Stimulated activated naive B cell treated with anti-CD40 and anti-IgM and Interleukin-4, amounts not matched to agents 10 μg/mL and 1 μg/mL and 100 μg/mL, for 72 hours (primary cell): ENCODE data around the gene EPOP.

ENCODE experiments used
- ATAC-seq, 2 donors: fragments of 150-1000 bp; cut with Tn5 transposase; replicated peaks; 2 replicates each; pipeline ENCODE4 v1.10.0; 2021; ENCODE audit warnings: moderate library complexity in 1 of 2
- DNase-seq: peaks from one replicate; pipeline ENCODE4 v3.0.0; 2021
- H3K27ac Mint-ChIP-seq: one replicate; pipeline ENCODE4 v1.8.0; 2022; ENCODE audit warnings: mild to moderate bottlenecking, mixed read lengths
- H3K27me3 Mint-ChIP-seq, 2 donors: one replicate each; pipeline ENCODE4 v1.8.0; 2022; ENCODE audit warnings: mixed read lengths in 2 of 2
- H3K36me3 Mint-ChIP-seq, 2 donors: one replicate each; pipeline ENCODE4 v1.8.0; 2022; ENCODE audit warnings: mixed read lengths in 2 of 2, mild to moderate bottlenecking in 1 of 2
- H3K4me1 Mint-ChIP-seq, 2 donors: one replicate each; pipeline ENCODE4 v1.8.0; 2022; ENCODE audit warnings: mixed read lengths in 2 of 2, mild to moderate bottlenecking in 1 of 2
- H3K4me3 Mint-ChIP-seq, 2 donors: one replicate each; pipeline ENCODE4 v1.8.0; 2022; ENCODE audit warnings: mild to moderate bottlenecking in 2 of 2, mixed read lengths in 2 of 2, moderate library complexity in 1 of 2
- H3K9me3 Mint-ChIP-seq, 2 donors: one replicate each; pipeline ENCODE4 v1.8.0; 2022; ENCODE audit warnings: mixed read lengths in 2 of 2, mild to moderate bottlenecking in 1 of 2

EPOP gene

DNA sequence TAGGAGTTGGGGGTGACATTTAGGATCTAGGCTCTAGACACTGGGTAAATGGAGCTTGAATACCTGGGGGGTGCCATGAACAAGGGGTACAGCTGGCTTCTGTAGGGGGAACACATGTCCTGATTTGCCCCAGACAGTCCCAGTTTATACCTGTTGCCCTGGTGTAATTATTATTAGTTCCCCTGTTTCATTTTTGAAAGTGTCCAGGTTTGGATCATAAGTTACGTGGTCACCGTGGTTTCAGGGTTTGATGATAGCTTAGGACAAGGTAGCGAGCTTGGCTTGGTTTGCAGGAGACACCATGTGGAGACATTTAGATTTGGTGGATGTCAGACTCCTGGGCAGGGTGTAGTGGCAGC, 35.8 kb upstream of the EPOP start:
- no peaks in the 10 kb centered on the region for H3K27me3 Mint-ChIP-seq
- ATAC-seq (no peak), DNase-seq (no peak)
- H3K36me3 Mint-ChIP-seq = peaks cover 41 to 63% of the 10 kb centered on the region in 2 donors
- H3K27ac Mint-ChIP-seq = peak overlapping the region; percentile 74
- H3K4me3 Mint-ChIP-seq = no peak overlapping the region
- peaks cover 54 to 79% of the 10 kb centered on the region in 2 donors for H3K4me1 Mint-ChIP-seq
- H3K9me3 Mint-ChIP-seq = no peaks in the 10 kb centered on the region

DNA sequence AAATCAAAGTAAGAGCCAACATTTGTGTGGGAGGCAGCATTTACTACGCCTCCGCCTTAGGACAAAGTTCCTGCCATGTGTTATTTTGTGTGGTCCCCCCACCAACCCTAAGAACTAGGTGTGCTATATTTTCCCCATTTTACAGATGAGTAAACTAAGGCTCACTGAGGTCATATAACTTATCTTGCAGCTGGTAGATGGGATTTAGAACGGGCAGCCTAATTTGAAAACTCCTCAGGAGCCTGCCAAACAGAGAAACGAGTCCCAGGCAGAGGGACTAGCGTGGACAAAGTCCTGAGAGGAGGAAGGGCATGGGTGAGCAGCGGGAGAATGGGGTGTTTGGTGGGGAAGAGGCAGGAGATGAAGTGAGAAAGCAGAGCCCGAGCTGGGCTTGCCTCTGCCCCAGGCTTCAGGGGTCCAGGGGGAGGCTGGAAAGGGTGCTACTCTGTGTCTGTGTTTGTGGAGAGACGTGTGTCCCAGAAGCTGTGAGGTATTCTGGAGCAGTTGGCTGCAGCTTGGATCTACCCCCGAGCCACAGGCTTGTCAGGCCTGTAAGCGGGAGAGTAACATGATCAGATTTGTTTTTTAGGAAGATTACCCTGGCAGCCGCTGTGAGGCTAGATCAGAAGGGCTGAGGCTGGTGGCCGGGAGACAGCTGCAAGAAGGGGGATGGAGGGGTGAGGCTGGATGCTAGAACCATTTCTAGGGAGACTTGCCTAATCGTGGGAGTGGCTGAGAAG, 35.3 kb upstream of the EPOP start:
- H3K4me1 Mint-ChIP-seq = peaks cover 49 to 74% of the 10 kb centered on the region in 2 donors
- no peaks in the 10 kb centered on the region for H3K27me3 Mint-ChIP-seq
- H3K4me3 Mint-ChIP-seq = no peak overlapping the region
- H3K36me3 Mint-ChIP-seq = peaks cover 38 to 59% of the 10 kb centered on the region in 2 donors
- DNase-seq (no peak), ATAC-seq (no peak)
- peak overlapping the region; percentile 74 for H3K27ac Mint-ChIP-seq
- H3K9me3 Mint-ChIP-seq = no peaks in the 10 kb centered on the region

DNA sequence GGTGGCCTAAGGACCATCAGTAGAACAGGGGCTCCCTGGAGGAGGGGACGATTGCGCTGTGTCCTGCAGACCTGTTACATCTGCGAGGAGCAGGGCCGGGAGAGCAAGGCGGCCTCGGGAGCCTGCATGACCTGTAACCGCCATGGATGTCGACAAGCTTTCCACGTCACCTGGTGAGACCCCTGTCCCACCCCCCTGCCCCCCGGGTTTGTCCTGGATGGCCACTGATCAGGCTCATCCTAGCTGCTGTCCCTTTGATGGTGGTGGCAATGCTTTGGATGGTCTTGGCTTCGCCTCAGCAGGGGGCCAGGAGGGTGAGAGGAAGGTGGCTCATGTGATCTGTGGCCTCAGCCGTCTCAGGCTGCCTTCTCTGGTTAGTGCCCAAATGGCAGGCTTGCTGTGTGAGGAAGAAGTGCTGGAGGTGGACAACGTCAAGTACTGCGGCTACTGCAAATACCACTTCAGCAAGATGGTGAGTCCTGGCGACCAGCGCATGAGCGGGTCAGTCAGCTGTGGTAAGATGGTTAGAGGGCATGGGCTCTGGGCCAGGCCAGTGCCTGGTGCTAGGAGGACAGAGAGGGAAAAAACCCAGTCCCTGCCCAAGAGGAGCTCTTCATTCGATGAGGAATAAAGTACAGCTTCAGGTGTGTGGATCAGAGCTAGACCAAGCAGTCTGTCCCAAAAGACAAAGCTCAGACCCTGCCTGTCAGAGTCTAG, 34.5 kb upstream of the EPOP start:
- DNase-seq (no peak), ATAC-seq (no peak)
- H3K36me3 Mint-ChIP-seq = peaks cover 36 to 56% of the 10 kb centered on the region in 2 donors
- no peak overlapping the region for H3K4me3 Mint-ChIP-seq
- H3K9me3 Mint-ChIP-seq = no peaks in the 10 kb centered on the region
- peak overlapping the region; percentile 70 for H3K27ac Mint-ChIP-seq
- no peaks in the 10 kb centered on the region for H3K27me3 Mint-ChIP-seq
- peaks cover 48 to 70% of the 10 kb centered on the region in 2 donors for H3K4me1 Mint-ChIP-seq

GRCh38 chr17:38707678-38708351, 33.1 kb upstream of the EPOP start:
- no peak for ATAC-seq
- H3K27ac Mint-ChIP-seq = peak overlapping the region; percentile 44
- DNase-seq = no peak
- H3K4me3 Mint-ChIP-seq = peak overlapping the region in 1 of 2 donors; percentile 30
- H3K36me3 Mint-ChIP-seq = peaks cover 34 to 50% of the 10 kb centered on the region in 2 donors
- H3K27me3 Mint-ChIP-seq = no peaks in the 10 kb centered on the region
- peaks cover 50 to 74% of the 10 kb centered on the region in 2 donors for H3K4me1 Mint-ChIP-seq
- no peaks in the 10 kb centered on the region for H3K9me3 Mint-ChIP-seq

DNA sequence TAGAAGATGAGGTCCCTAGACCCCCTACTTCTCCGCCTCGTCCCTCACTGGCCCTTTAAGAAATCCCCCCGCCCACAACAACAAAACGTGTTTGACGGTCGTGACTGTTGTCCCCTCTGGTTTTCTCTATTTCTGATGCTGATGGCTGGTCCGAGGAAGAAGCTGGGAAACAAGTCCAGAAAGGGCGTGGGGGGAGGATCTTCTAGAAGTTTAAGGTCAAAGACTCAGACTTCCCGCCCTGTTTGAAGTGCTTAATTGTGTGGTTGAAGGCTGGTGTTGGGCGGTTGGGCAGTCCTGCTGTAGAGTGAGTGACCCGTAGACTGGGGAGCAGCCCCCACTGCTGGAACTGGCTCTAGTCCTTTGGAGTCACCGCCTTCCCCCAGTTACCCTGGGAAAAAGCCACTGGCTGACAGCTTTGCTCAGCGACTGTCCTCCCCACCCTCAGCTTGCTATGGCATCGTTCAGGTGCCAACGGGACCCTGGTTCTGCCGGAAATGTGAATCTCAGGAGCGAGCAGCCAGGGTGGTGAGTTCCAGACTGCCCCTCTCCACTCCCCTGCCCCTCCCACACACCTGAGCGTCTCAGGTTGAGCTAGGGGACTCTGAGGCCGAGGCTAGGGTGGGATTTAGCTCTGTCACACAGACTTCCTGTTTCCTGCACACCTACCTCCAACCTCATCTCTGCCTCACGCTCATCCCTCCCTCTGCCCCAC, 31.9 kb upstream of the EPOP start:
- Mint-ChIP-seq H3K4me3 (peak overlapping the region; percentile 95 to 99), H3K36me3 (peaks cover 32 to 42% of the 10 kb centered on the region in 2 donors), H3K4me1 (peaks cover 51 to 75% of the 10 kb centered on the region in 2 donors), H3K27ac (peak overlapping the region; percentile 95), H3K27me3 (no peaks in the 10 kb centered on the region), H3K9me3 (no peaks in the 10 kb centered on the region)
- ATAC-seq (no peak), DNase-seq (no peak)

DNA sequence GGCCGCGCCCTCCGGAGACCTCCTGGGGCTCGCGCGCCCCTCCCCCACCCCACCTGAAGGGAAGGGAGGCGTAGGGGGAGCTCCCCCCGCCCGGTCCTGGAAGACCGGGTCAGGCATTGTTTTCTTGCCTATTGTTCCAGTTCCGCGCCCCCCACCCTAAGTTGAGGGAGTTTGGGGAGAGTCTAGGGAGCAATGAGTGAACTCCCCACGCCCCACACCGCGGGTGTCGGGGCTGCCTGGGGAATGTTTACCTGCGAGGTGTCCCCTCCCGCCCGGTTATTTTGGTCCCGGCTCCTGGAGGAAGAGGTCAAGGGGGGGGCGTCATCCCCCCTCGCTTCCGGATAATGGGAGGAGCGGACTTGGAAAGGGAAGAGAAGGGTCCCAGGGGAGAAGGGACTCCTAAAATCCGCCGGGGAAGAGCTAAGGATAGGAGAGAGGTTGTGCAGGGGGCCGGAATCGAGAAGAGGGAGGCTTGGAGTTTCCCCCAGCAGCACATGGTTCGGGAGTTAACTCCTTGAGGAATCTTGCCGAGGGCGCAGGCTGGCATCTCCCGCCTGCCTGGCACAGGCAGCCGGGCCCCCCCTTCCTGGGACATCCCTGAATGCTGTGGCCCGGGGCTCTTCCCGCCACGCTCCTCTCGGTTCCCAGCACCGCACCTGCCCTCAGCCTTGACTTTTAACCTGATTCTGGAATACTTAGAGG, 31.2 kb upstream of the EPOP start:
- Mint-ChIP-seq H3K4me3 (peak overlapping the region; percentile 95 to 99), H3K4me1 (peaks cover 52 to 75% of the 10 kb centered on the region in 2 donors), H3K9me3 (no peaks in the 10 kb centered on the region), H3K27me3 (no peaks in the 10 kb centered on the region), H3K27ac (peak overlapping the region; percentile 95), H3K36me3 (peaks cover 27 to 35% of the 10 kb centered on the region in 2 donors)
- DNase-seq = no peak
- ATAC-seq = no peak

DNA sequence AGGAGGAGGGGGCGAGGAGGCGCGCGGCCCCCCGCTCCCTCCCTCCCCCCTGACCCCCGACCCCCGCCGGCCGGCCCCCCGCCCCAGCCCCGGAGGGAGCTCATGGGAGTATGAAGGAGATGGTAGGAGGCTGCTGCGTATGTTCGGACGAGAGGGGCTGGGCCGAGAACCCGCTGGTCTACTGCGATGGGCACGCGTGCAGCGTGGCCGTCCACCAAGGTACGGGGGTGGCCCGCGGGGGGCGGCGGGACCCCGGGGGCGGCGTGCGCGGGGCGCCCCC, 30.7 kb upstream of the EPOP start:
- Mint-ChIP-seq H3K27ac (peak overlapping the region; percentile 100), H3K4me1 (peaks cover 47 to 73% of the 10 kb centered on the region in 2 donors), H3K4me3 (peak overlapping the region; percentile 95 to 99), H3K27me3 (no peaks in the 10 kb centered on the region), H3K9me3 (no peaks in the 10 kb centered on the region), H3K36me3 (peaks cover 24 to 30% of the 10 kb centered on the region in 2 donors)
- ATAC-seq (no peak), DNase-seq (peak; percentile 27)

DNA sequence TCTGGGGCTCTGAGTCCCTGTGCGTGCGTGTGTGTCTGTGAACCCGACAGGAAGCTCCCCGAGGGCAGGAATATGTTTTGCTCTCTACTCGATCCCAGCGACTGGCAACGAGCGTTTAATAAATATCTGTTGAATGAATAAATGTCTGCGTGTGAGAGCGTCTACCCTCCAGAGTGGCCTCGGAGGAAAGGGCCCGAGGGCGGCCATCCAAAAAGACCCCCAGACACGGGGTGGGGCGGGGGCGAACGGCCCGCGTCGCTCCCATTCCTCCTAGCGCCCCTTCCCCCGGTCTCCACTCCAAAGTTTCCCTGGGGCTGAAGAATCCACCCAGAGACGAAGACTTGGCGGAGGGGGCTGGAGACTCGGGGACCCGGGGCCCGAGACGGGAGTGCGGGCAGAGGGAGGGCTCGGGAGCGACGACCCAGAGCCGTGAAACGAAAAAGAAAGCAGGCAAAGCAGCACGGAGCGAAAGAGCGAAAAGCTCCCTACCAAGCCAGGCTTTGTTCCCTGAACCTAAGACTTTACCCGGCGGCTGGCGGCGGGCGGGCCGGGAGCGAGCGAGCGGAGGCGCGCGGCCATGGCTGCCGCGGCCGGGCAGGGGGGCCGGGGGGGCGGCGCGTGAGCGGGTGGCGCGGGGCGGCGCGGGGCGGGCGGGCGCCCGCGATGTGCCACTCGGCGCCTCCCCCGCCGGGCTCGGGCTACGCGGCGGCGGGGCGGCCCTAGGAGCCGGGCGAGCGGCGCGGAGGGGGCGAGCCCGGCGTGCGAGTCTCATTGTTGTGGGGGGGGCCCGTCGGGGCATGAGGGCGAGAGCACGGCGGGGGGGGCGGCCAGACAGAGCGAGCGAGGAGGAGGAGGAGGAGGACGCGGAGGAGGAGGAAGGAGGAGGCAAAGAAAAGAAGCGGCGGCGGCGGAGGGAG, 30.1 kb upstream of the EPOP start, which contains the start of gene MLLT6:
MLLT6 (plus strand) TSS at position 668 of the 917 bp plus-strand sequence. CDS start 360 bp downstream, outside the sequence.
- DNase-seq (peak; percentile 59), ATAC-seq (peak; percentile 1 to 4)
- Mint-ChIP-seq H3K4me3 (peak within 1 kb of the TSS; percentile 95 to 99), H3K36me3 (peaks cover 19 to 29% of the 10 kb centered on the region in 2 donors), H3K27me3 (no peaks in the 10 kb centered on the region), H3K9me3 (peaks cover 3 to 5% of the 10 kb centered on the region in 2 donors), H3K4me1 (peaks cover 46 to 73% of the 10 kb centered on the region in 2 donors), H3K27ac (peak within 1 kb of the TSS; percentile 100)

DNA sequence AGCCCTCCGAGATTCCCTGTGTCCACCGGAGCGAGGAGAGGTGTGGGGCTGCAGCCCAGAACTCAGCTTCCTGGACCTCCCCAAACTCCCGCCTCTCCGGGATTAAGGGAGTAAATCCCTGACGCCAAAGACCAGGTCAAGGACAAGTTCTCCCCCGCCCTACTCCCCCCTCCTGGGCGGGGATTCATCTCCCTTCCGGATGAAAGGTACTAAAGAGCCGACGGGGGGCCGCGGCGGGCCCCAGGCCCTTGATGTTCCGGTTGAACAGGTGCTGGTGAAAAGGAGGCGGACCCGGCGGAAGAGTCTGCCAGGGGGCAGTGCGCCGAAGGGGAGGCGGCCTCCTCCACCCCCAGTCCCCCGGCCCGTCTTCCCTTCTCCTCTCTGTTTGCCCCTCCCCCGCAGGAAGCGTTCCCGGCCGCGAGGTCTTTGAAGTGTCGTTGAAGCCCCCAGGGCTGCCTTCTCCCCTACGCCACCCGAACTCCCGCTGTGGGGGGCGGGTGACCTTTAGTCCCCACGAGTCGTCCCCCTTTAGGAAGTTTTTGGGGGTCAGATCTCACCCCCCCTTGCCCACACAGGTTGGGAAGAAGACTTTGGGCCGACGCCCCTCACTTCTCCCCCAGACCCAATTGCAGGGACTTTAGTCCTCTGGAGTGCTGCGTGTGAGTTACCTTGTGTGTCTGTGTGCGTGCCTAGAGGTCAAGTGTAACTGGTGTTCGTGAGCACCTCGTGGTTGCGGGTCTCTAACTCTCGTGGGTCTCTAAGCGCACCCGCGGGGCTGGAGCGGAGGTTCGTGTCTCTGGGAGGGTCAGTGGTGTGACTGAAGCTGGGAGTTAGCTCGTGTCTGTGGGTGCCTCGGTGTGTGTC, 29.2 kb upstream of the EPOP start:
- Mint-ChIP-seq H3K4me3 (peak overlapping the region; percentile 95 to 99), H3K36me3 (peaks cover 12 to 22% of the 10 kb centered on the region in 2 donors), H3K27ac (peak overlapping the region; percentile 100), H3K9me3 (peaks cover 5 to 6% of the 10 kb centered on the region in 2 donors), H3K27me3 (no peaks in the 10 kb centered on the region), H3K4me1 (peaks cover 45 to 71% of the 10 kb centered on the region in 2 donors)
- DNase-seq (peak; percentile 70), ATAC-seq (peak; percentile 3 to 14)

- ATAC-seq (no peak), DNase-seq (no peak)
- Mint-ChIP-seq H3K4me3 (peak overlapping the region; percentile 95 to 99), H3K27ac (peak overlapping the region; percentile 100), H3K4me1 (peaks cover 46 to 67% of the 10 kb centered on the region in 2 donors), H3K36me3 (peaks cover 11 to 20% of the 10 kb centered on the region in 2 donors), H3K9me3 (peaks cover 5 to 6% of the 10 kb centered on the region in 2 donors), H3K27me3 (no peaks in the 10 kb centered on the region)
Measured at GRCh38 chr17:38702916-38703741, 28.4 kb upstream of the EPOP start.

DNA sequence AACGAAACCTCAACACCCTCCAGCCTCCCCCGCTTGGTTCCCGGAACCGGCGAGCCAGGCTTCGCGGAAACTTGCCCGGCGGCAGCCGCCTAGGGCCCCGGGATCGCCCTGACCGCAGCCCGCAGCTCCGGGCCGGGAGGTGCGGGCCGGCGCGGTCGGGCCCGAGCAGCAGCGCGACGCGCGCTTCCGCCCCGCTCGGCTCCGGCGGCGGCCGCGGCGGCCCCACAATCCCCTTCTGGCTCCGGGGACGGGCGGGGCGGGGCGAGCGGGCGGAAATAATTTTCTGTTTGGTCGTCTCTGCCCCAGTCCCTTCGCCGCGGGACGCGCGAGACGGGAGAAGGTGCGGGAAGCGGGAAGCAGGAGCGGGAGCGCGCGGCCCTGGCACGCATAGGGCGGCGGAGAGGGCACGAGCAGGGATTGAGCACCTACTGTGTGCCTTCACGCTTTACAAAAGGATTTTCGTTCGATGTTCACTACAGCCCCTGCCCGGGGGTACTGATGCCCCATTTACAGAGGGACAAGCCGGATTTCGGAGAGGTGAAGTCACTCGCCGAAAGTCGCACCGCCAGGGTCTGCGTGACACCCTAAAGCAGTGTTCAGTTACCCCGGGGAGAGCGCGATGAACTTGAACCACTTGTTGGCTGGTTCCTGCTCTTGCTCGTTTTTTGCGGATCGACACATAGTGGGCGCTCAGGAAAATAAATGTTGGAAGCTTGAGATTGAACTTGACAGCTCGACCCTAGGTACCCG, 27.6 kb upstream of the EPOP start:
- Mint-ChIP-seq H3K4me1 (peaks cover 44 to 66% of the 10 kb centered on the region in 2 donors), H3K27me3 (no peaks in the 10 kb centered on the region), H3K27ac (peak overlapping the region; percentile 100), H3K36me3 (peaks cover 9 to 16% of the 10 kb centered on the region in 2 donors), H3K9me3 (peaks cover 5 to 6% of the 10 kb centered on the region in 2 donors), H3K4me3 (peak overlapping the region; percentile 95 to 99)
- ATAC-seq (peak; percentile 19 to 21), DNase-seq (peak; percentile 72)
